Spleen (tissue), 11 donors: Measurements from ENCODE around the gene REG1B. TPM values are rescaled to one million over a fixed set of nuclear protein-coding genes. Genes with fewer than 3 reads are reported as not detected.

Experiments
- DNase-seq: peaks from one replicate; pipeline ENCODE4 v3.0.0-alpha.2; 2020
- H3K27ac ChIP-seq, 8 donors: fragments of 200-600 bp; sonication (generic) in 7 of 8; 1 replicate in 4 of 8; 2 replicates in 4 of 8; pipeline versions ENCODE4 v1.5.0 to v1.8.0; 2016 to 2021; ENCODE audit warnings: inconsistent platforms in 4 of 8, mild to moderate bottlenecking in 4 of 8, moderate library complexity in 1 of 8
- H3K27me3 ChIP-seq, 7 donors: fragments of 200-600 bp; sonication (generic) in 6 of 7; replicated peaks in 1 of 7; 1 replicate in 4 of 7; 2 replicates in 3 of 7; pipeline versions ENCODE4 v1.5.0 to v1.8.0; 2016 to 2021; ENCODE audit warnings: inconsistent platforms in 3 of 7, mild to moderate bottlenecking in 1 of 7
- H3K36me3 ChIP-seq, 6 donors: fragments of 200-600 bp; sonication (generic) in 5 of 6; 1 replicate in 4 of 6; 2 replicates in 2 of 6; pipeline versions ENCODE4 v1.5.0 to v1.8.0; 2016 to 2021; ENCODE audit warnings: inconsistent platforms in 2 of 6
- H3K4me1 ChIP-seq, 6 donors: fragments of 200-600 bp; sonication (generic) in 5 of 6; 1 replicate in 3 of 6; 2 replicates in 3 of 6; pipeline versions ENCODE4 v1.5.0 to v1.8.0; 2016 to 2021; ENCODE audit warnings: inconsistent platforms in 3 of 6
- H3K4me3 ChIP-seq, 8 donors: fragments of 200-600 bp; sonication (generic) in 7 of 8; 1 replicate in 4 of 8; 2 replicates in 4 of 8; pipeline versions ENCODE4 v1.5.0 to v1.8.0; 2016 to 2021; ENCODE audit warnings: inconsistent platforms in 4 of 8, mild to moderate bottlenecking in 4 of 8, moderate library complexity in 2 of 8
- H3K9me3 ChIP-seq, 8 donors: fragments of 200-600 bp; sonication (generic) in 7 of 8; 1 replicate in 4 of 8; 2 replicates in 4 of 8; pipeline versions ENCODE4 v1.5.0 to v1.8.0; 2016 to 2021; ENCODE audit warnings: inconsistent platforms in 4 of 8
- CTCF ChIP-seq, 11 experiments: fragments of 200-600 bp in 7 of 11; fragments of 450-650 bp in 4 of 11; sonication (generic) in 4 of 11; IDR thresholded peaks in 8 of 11; conservative IDR thresholded peaks in 3 of 11; 1 replicate in 7 of 11; 2 replicates in 4 of 11; pipeline versions ENCODE4 v1.4.0 to v1.8.0; 2016 to 2021; ENCODE audit warnings: antibody characterized with exemption in 11 of 11, inconsistent platforms in 4 of 11, mild to moderate bottlenecking in 1 of 11
- POLR2A ChIP-seq, 3 donors: fragments of 450-650 bp; IDR thresholded peaks; one replicate each; pipeline ENCODE4 v1.5.1; 2017; ENCODE audit warnings: antibody characterized with exemption in 3 of 3, mild to moderate bottlenecking in 1 of 3
- POLR2AphosphoS5 ChIP-seq, 3 donors: sonication (generic); formaldehyde crosslinking; IDR thresholded peaks; one replicate each; pipeline ENCODE4 v1.5.1; 2017; ENCODE audit warnings: antibody characterized with exemption in 3 of 3
- WGBS, 5 donors: extraction: QIAGEN DNeasy Blood & Tissue Kit in 3 of 5; methylation state at CpG; one replicate each; pipeline versions ENCODE4 v1.1.5 to v1.1.7; 2013 to 2018; 5-methylcytosine and 5-hydroxymethylcytosine counted together
- intact Hi-C: fragments of 100-400 bp; cut with DNase I; formaldehyde crosslinking; loops from one replicate; pipeline ENCODE4 v1.15.0; 2023; ENCODE audit warnings: low total_unique reads
- polyA plus RNA-seq, 3 donors: library from polyadenylated mRNA; stranded (reverse); fragments of 200-250 nt; gene quantifications; one replicate each; pipeline ENCODE4 v1.2.1, GENCODE V29; 2013
- total RNA-seq, 7 donors: library from RNA; depleted of rRNA in 3 of 7; stranded (reverse); fragments of >200 nt in 3 of 7; fragmentation: NEBNext Ultra II Directional in 4 of 7; extraction: Animal tissue kit (Norgen Biotek cat#: 25700) in 4 of 7; gene quantifications; one replicate each; pipeline versions ENCODE4 v1.1.0 to v1.2.1, GENCODE V29; 2016 to 2021
- donor health status: healthy with polysubstance abuse.
- donor health status: DM: no; HTN: no; CAD: no; lungs with moderate emphysema.
- donor health status: DM: no; HTN: no; CAD: no.
- donor health status: Bipolar disorder and iron deficiency.
- donor health status: healthy.
- donor health status: DM: no; HTN: no; CAD: no.
- donor health status: DM: yes; HTN: yes; CAD: no.

The REG1B gene
- total and polyA plus RNA-seq, 10 donors: 0.39 to 4.8 (median 0.73) TPM; not detected in 4

- no peak for DNase-seq
- no peak overlapping the region for H3K4me3 ChIP-seq
- no peaks in the 10 kb centered on the region for H3K36me3 ChIP-seq
- 75 to 89% (median 84%) methylated on average over 2 of the region's 2 CpGs for WGBS, 5 donors
- H3K9me3 ChIP-seq: peaks cover 0 to 18% (median 13%) of the 10 kb centered on the region in 8 donors
- H3K4me1 ChIP-seq: no peaks in the 10 kb centered on the region
- no peak overlapping the region for H3K27ac ChIP-seq
- no peaks in the 10 kb centered on the region for H3K27me3 ChIP-seq
- intact Hi-C loops: no loop called here
- no peak for TF ChIP-seq CTCF (IDR thresholded peaks at IDR 0.05 in 8 of 11, conservative IDR thresholded peaks at IDR 0.05 in 3 of 11)
- TF ChIP-seq POLR2A (IDR thresholded peaks at IDR 0.05): no peak
- TF ChIP-seq POLR2AphosphoS5 (IDR thresholded peaks at IDR 0.05): no peak
Observed at GRCh38 chr2:79105259-79105658, 17.5 kb upstream of the REG1B start.

- Histone ChIP-seq H3K36me3 (no peaks in the 10 kb centered on the region), H3K4me1 (no peaks in the 10 kb centered on the region), H3K4me3 (no peak overlapping the region), H3K27ac (no peak overlapping the region), H3K27me3 (no peaks in the 10 kb centered on the region), H3K9me3 (peaks cover 0 to 29% (median 13%) of the 10 kb centered on the region in 8 donors)
- DNase-seq: no peak
- 81 to 89% (median 88%) methylated on average over 2 of the region's 2 CpGs for WGBS, 5 donors
- TF ChIP-seq CTCF (IDR thresholded peaks at IDR 0.05 in 8 of 11, conservative IDR thresholded peaks at IDR 0.05 in 3 of 11) (no peak), POLR2AphosphoS5 (IDR thresholded peaks at IDR 0.05) (no peak), POLR2A (IDR thresholded peaks at IDR 0.05) (no peak)
- intact Hi-C loops: no loop called here
Observed at GRCh38 chr2:79103214-79103613, 15.4 kb upstream of the REG1B start.

GRCh38 chr2:79101024-79101423 lies 13.2 kb upstream of the REG1B start:
- DNase-seq: no peak
- Histone ChIP-seq H3K9me3 (peaks cover 0 to 42% (median 13%) of the 10 kb centered on the region in 8 donors), H3K27ac (no peak overlapping the region), H3K36me3 (no peaks in the 10 kb centered on the region), H3K27me3 (no peaks in the 10 kb centered on the region), H3K4me3 (no peak overlapping the region), H3K4me1 (no peaks in the 10 kb centered on the region)
- intact Hi-C loops: no loop called here
- WGBS, 5 donors: 71 to 85% (median 83%) methylated on average over 2 of the region's 2 CpGs
- TF ChIP-seq CTCF (IDR thresholded peaks at IDR 0.05 in 8 of 11, conservative IDR thresholded peaks at IDR 0.05 in 3 of 11) (no peak), POLR2A (IDR thresholded peaks at IDR 0.05) (no peak), POLR2AphosphoS5 (IDR thresholded peaks at IDR 0.05) (no peak)

- intact Hi-C loops: no loop called here
- 48 to 64% (median 55%) methylated on average over 1 of the region's 1 CpG for WGBS, 5 donors
- H3K9me3 ChIP-seq: peaks cover 0 to 45% (median 13%) of the 10 kb centered on the region in 8 donors
Observed at GRCh38 chr2:79100285-79100684, 12.5 kb upstream of the REG1B start.

More at GRCh38 chr2:79100285-79100684, 12.5 kb upstream of the REG1B start:
- no peak for DNase-seq
- H3K4me3 ChIP-seq: no peak overlapping the region
- no peaks in the 10 kb centered on the region for H3K27me3 ChIP-seq
- H3K27ac ChIP-seq: no peak overlapping the region
- TF ChIP-seq CTCF (IDR thresholded peaks at IDR 0.05 in 8 of 11, conservative IDR thresholded peaks at IDR 0.05 in 3 of 11) (no peak), POLR2AphosphoS5 (IDR thresholded peaks at IDR 0.05) (no peak), POLR2A (IDR thresholded peaks at IDR 0.05) (no peak)
- H3K36me3 ChIP-seq: no peaks in the 10 kb centered on the region
- no peaks in the 10 kb centered on the region for H3K4me1 ChIP-seq
